ENCODE results near the gene DNM3. TPM values are rescaled to one million over a fixed set of nuclear protein-coding genes. Genes with fewer than 3 reads are reported as not detected.

Gene DNM3
- total RNA-seq, 6 donors from 2014 or later: 7.1 to 30.4 (median 10.3) TPM

- no peaks in the 10 kb centered on the region for H3K9me3 ChIP-seq
- TF ChIP-seq POLR2A (IDR thresholded peaks at IDR 0.05) (no peak), CTCF (IDR thresholded peaks at IDR 0.05) (no peak), EP300 (IDR thresholded peaks at IDR 0.05) (no peak)
- DNase-seq (no peak), ATAC-seq (ENCODE audit: low FRiP score in 2 of 2) (no peak)
- no peaks in the 10 kb centered on the region for H3K36me3 ChIP-seq
- H3K4me1 ChIP-seq: no peaks in the 10 kb centered on the region
- no peaks in the 10 kb centered on the region for H3K27me3 ChIP-seq
- WGBS, 2 donors: 93 to 95% methylated on average over 5 of the region's 5 CpGs
- no peak overlapping the region for H3K27ac ChIP-seq
- no peak overlapping the region for H3K4me3 ChIP-seq
Measured at GRCh38 chr1:172211221-172211620, 369.9 kb downstream of the DNM3 start.

GRCh38 chr1:172212124-172212523, 370.8 kb downstream of the DNM3 start:
- Histone ChIP-seq H3K36me3 (no peaks in the 10 kb centered on the region), H3K9me3 (no peaks in the 10 kb centered on the region), H3K27me3 (no peaks in the 10 kb centered on the region), H3K27ac (no peak overlapping the region), H3K4me3 (no peak overlapping the region), H3K4me1 (no peaks in the 10 kb centered on the region)
- ATAC-seq (ENCODE audit: low FRiP score in 2 of 2) (no peak), DNase-seq (no peak)
- TF ChIP-seq EP300 (IDR thresholded peaks at IDR 0.05) (no peak), POLR2AphosphoS5 (IDR thresholded peaks at IDR 0.05) (no peak), POLR2A (IDR thresholded peaks at IDR 0.05) (no peak)
- WGBS, 2 donors: 80 to 85% methylated on average over 3 of the region's 3 CpGs

GRCh38 chr1:172215006-172215405, 373.7 kb downstream of the DNM3 start:
- ATAC-seq (ENCODE audit: low FRiP score in 2 of 2) (no peak), DNase-seq (no peak)
- no peaks in the 10 kb centered on the region for H3K4me1 ChIP-seq
- H3K36me3 ChIP-seq: no peaks in the 10 kb centered on the region
- TF ChIP-seq CTCF (IDR thresholded peaks at IDR 0.05) (no peak), POLR2AphosphoS5 (IDR thresholded peaks at IDR 0.05) (no peak), EP300 (IDR thresholded peaks at IDR 0.05) (no peak), POLR2A (IDR thresholded peaks at IDR 0.05) (no peak)
- H3K4me3 ChIP-seq: no peak overlapping the region
- H3K27ac ChIP-seq: no peak overlapping the region
- no peaks in the 10 kb centered on the region for H3K27me3 ChIP-seq
- WGBS, 2 donors: 97 to 99% methylated on average over 3 of the region's 3 CpGs
- H3K9me3 ChIP-seq: no peaks in the 10 kb centered on the region

GRCh38 chr1:172219966-172220365, 378.7 kb downstream of the DNM3 start:
- no peak for DNase-seq
- TF ChIP-seq POLR2A (IDR thresholded peaks at IDR 0.05) (no peak), EP300 (IDR thresholded peaks at IDR 0.05) (no peak), POLR2AphosphoS5 (IDR thresholded peaks at IDR 0.05) (no peak), CTCF (IDR thresholded peaks at IDR 0.05) (no peak)
- Histone ChIP-seq H3K27me3 (no peaks in the 10 kb centered on the region), H3K9me3 (no peaks in the 10 kb centered on the region), H3K4me3 (no peak overlapping the region), H3K36me3 (no peaks in the 10 kb centered on the region), H3K27ac (no peak overlapping the region), H3K4me1 (no peaks in the 10 kb centered on the region)
- no peak for ATAC-seq (ENCODE audit: low FRiP score in 2 of 2)
- WGBS, 2 donors: 55 to 57% methylated on average over 1 of the region's 1 CpG

GRCh38 chr1:172220376-172220775, 379.1 kb downstream of the DNM3 start:
- no peaks in the 10 kb centered on the region for H3K9me3 ChIP-seq
- no peak for DNase-seq
- H3K4me3 ChIP-seq: no peak overlapping the region
- 59 to 74% methylated on average over 2 of the region's 2 CpGs for WGBS, 2 donors
- H3K36me3 ChIP-seq: no peaks in the 10 kb centered on the region
- TF ChIP-seq CTCF (IDR thresholded peaks at IDR 0.05): no peak
- TF ChIP-seq POLR2A (IDR thresholded peaks at IDR 0.05): no peak
- TF ChIP-seq POLR2AphosphoS5 (IDR thresholded peaks at IDR 0.05): no peak
- no peak for TF ChIP-seq EP300 (IDR thresholded peaks at IDR 0.05)
- no peaks in the 10 kb centered on the region for H3K4me1 ChIP-seq
- ATAC-seq (ENCODE audit: low FRiP score in 2 of 2): no peak
- no peak overlapping the region for H3K27ac ChIP-seq
- H3K27me3 ChIP-seq: no peaks in the 10 kb centered on the region
